GM12872 (cell line): ENCODE measurements around the gene RABGEF1.

ENCODE experiments used
- TF ChIP-seq, protein P1 (sequence below): IDR thresholded peaks from 3 replicates; pipeline ENCODE4 v1.5.1; 2011; ENCODE audit warnings: low read depth, mild to moderate bottlenecking, low read length, moderate library complexity; ENCODE audit not compliant: insufficient read depth

Gene RABGEF1

DNA sequence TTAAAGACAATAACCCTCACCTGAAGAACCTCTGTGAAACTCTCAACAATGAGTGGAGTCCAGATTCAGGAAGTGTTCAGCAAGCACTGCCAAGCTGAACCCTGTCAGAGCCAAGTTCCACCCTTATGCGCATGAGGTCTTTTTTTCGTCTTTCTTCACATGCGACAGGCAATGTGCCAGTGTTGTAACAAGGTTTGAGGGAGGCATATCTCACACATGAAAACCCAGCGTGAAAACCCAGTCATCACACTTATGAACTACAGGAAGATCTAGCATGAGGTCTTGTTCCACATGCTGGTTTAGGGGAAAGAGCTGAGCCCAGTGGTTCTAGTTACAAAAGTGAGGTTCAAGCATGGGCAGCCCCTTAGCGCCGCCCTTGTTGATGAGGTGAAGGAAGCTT, 49.7 kb downstream of the RABGEF1 start:
- TF ChIP-seq, protein P1, sequence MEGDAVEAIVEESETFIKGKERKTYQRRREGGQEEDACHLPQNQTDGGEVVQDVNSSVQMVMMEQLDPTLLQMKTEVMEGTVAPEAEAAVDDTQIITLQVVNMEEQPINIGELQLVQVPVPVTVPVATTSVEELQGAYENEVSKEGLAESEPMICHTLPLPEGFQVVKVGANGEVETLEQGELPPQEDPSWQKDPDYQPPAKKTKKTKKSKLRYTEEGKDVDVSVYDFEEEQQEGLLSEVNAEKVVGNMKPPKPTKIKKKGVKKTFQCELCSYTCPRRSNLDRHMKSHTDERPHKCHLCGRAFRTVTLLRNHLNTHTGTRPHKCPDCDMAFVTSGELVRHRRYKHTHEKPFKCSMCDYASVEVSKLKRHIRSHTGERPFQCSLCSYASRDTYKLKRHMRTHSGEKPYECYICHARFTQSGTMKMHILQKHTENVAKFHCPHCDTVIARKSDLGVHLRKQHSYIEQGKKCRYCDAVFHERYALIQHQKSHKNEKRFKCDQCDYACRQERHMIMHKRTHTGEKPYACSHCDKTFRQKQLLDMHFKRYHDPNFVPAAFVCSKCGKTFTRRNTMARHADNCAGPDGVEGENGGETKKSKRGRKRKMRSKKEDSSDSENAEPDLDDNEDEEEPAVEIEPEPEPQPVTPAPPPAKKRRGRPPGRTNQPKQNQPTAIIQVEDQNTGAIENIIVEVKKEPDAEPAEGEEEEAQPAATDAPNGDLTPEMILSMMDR = no peak

DNA sequence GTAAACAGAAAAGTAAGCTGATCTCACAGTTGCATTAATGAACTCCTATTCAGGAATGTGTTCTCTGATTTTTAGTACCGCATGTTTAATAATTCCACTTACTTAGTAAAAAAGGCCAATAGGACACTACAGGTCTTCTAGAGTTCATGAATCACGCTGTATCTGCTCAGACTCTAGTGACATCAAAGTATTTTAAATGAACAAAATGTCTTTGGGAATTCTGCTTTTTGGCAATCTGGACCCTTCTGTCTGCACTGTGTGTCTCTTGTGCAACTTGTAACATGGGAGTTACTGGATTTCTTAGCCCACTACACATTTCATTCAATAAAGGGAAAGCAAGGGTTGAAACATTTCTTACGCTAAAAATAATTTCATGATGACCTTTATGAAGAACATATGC, 50.2 kb downstream of the RABGEF1 start:
- TF ChIP-seq, protein P1 = no peak

DNA sequence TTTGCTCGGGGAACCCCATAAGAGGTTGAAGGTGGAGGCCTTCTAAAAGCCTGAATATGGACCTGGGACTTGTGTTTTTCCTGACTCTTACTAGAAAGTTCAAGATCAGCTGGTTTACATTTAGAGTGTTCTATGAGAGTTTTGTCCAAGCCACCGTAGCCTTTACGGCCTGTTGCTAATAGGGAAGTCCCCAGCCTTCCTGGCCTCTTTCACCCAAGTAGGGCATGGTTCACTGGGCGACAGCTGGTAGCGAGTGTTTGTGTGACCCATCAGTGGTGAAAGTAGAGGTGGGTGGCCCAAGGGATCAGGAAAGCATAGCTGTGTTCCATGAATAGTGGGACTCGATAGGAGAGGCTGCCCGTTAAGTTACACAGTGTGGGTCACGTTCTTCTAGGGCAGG, 60.1 kb downstream of the RABGEF1 start:
- TF ChIP-seq, protein P1 = no peak

DNA sequence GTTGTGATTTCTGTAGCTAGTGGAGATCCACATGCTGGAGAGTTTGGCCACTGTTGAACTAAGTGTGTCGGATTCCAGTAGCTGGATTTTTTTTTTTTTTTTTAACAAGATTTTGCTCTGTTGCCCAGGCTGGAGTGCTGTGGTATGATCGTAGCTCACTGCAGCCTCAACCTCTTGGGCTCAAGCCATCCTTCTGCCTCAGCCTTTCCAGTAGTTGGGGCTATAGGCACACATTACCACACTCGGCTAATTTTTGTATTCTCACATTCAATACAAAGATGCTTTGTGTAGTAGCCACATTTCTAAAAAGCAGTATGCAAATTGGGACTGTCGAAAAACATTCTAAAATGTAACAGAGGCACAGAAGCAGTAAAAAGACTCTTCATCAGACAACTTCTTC, 63.5 kb downstream of the RABGEF1 start:
- TF ChIP-seq, protein P1 = no peak

DNA sequence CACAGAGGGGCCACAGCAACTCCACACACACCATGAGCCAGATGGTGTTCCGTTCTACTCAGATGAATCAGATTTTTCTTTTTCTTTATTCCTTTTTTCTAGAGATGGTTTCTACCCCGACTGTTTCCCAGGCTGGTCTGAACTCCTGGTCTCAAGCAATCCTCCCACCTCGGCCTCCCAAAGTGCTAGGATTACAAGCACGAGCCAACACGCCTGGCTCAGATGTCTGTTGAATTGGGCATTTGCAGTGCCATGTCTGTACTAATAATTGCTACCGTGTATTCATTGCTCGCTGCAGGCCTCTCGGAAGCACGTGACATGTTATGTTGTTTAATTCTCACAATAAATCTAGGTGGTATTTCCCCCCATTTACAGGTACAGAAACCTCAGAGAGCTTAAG, 67.2 kb downstream of the RABGEF1 start:
- TF ChIP-seq, protein P1 = no peak

DNA sequence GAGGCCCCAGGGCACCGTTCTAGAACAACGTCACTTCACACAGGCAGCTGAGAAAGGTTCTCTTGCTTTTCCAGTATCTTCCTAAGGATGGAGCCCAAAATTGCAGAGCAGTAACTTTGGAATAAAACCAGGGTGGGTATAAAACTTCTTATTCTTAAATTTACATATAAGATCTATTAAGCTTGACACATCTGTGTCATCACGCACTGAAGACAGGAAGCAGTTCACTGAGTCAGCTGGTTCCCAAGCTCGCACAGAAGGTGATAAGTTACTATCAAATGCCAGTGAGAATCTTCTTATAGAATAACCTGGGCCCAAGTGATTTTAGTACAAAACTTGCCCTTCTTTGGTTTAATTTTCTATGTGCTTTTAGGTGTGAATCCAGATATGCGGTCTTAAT, 70.2 kb downstream of the RABGEF1 start:
- TF ChIP-seq, protein P1 = no peak

DNA sequence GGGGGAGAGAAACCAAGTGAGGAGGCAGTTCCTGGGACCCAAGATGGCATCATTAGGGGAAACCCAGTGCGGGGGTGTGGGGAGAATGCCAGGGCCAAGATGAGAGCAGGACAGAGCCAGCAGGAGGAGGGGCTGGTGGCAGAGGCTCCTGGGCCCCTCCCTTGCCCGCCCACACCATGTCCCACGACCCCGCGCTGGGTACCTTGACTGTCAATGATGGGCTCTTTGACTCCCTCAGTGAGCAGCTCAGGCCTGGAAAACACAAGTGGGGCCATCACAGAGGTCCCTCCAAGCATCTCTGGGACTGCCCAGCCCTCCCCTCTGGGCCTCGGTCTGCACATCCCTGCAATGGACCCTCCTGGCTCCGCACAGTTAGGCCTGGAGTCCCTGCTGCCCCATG, 75.4 kb downstream of the RABGEF1 start:
- TF ChIP-seq, protein P1 = no peak

DNA sequence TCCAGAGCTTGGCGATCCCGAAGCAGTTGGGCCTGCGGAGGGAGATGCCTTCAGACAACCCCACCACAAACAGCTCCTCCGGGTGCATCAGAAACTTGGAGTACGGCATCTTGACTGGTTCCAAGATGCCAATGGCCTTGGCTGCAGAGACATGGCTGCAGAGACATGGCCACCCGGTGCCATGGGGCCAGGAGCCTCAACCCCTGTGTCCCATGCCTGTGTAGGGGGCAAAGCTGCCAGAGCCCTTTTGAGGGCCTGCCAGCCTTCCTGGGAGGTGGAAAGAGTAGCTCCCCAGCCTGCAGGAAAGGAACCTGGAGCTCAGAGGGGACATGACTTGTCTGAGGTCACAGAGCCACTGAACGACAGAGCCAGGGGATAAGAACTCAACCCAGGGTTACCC, 83.5 kb downstream of the RABGEF1 start:
- TF ChIP-seq, protein P1 = no peak
